Stimulated activated CD4-positive, alpha-beta T cell treated with anti-CD3 and anti-CD28 coated beads, Interleukin-12 subunit alpha, Interleukin-12 subunit beta, amount 100 ng/mL, for 48 hours (primary cell): ENCODE results near the gene RPS27A.
"Not testable (repeated sequence)": the region's sequence is repeated elsewhere in the genome, so short reads cannot be mapped to it uniquely, and the experiment has no call there.

Experiments
- DNase-seq, 3 donors: peaks; one replicate each; pipeline ENCODE4 v3.0.0-alpha.2; 2020; ENCODE audit warnings: low read depth in 2 of 3, low spot score in 1 of 3

RPS27A gene

GRCh38 chr2:55236992-55237543 lies 4.6 kb downstream of the RPS27A start:
- DNase-seq = no peak

GRCh38 chr2:55239656-55240222 lies 7.3 kb downstream of the RPS27A start:
- no peak for DNase-seq

- DNase-seq = not testable (repeated sequence)
Observed at GRCh38 chr2:55241582-55241981, 9.1 kb downstream of the RPS27A start.

DNA sequence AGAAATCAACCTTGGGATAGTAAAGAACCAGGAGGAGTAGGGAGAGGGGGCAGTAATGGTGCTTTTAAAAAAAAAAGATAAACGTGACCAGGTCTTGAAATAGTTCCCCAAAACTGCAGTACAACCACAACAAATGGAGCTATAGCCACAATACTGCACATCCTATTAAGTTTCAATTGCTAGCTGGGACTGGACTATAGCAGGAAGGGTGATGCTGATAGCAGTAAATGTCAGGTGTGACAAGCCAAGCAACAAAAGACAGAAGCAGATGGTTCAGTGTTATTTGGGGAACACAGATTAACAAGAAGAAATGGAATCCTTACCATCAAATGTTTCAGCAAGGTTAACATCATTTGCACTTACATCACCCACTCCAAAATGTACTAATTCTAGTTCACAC lies 10.1 kb downstream of the RPS27A start:
- no peak for DNase-seq

GRCh38 chr2:55245411-55245810 lies 12.9 kb downstream of the RPS27A start:
- DNase-seq = no peak

DNA sequence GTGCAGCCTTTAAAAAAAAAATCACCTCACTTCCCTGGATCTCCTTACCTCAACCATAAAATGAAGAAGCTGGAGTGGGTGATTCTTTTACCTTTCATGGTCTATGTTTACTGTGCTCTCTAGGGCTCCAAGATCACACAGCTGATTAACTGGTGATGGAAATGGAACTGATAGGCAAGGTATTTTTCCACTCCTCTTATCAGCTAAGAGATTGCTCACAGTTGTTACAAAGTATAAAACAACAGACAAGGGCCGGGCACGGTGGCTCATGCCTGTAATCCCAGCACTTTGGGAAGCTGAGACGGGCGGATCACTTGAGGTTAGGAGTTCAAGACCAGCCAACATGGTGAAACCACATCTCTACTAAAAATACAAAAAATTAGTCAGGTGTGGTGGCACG lies 14.5 kb downstream of the RPS27A start:
- no peak for DNase-seq

- DNase-seq = no peak
Observed at GRCh38 chr2:55252832-55253231, 20.3 kb downstream of the RPS27A start.

DNA sequence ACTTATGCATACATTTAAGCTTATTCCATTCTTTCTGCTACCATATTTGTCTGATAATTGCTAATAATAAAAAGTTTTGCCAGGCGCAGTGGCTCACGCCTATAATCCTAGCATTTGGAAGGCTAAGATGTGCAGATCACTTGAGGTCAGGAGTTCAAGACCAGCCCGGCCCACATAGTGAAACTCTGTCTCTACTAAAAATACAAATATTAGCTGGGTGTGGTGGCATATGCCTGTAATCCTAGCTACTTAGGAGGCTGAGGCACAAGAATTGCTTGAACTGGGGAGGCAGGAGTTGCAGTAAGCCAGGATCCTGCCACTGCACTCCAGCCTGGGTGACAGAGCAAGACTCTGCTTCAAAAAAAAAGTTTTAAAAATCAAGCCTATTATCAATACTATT lies 27.1 kb downstream of the RPS27A start:
- not testable (repeated sequence) for DNase-seq

DNA sequence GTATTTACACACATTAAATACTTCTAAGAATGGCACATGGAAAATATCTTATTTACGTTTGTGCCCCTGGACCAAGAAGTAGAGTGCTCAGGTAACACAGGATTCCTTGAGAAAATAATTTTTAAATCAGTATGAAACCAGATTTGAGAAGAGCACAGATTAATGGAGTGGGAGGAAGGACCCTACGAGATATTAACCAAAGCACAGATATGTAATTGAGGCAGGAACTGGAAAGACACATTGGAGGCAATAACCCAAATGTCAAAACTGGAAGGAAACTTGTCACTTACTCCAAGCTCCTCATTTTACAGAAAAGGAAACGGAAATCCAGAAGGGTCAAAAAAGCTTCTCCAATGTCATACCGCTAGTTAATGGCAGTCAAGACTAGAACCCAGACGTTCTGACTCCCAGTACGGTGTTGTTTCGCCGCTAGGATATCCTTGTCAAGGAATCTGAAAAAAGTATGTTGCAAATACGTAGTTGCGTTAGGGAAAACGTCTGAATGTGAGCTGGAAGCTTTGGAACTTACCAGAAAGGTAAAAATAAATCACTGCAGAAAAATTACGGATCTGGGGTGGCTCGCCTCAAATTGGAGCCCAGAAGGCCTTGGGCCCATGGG lies 35.9 kb downstream of the RPS27A start:
- DNase-seq = no peak

GRCh38 chr2:55268907-55269644 lies 36.6 kb downstream of the RPS27A start, which contains the start of gene MTIF2:
Gene MTIF2 (minus strand): TSS chr2:55269231. CDS start chr2:55263858, 5,373 bp downstream.
- peak; percentile 86 to 89 (median 88) for DNase-seq

GRCh38 chr2:55269645-55269990 lies 37.1 kb downstream of the RPS27A start:
- no peak for DNase-seq

- not testable (repeated sequence) for DNase-seq
Observed at GRCh38 chr2:55274346-55274745, 41.9 kb downstream of the RPS27A start.

DNA sequence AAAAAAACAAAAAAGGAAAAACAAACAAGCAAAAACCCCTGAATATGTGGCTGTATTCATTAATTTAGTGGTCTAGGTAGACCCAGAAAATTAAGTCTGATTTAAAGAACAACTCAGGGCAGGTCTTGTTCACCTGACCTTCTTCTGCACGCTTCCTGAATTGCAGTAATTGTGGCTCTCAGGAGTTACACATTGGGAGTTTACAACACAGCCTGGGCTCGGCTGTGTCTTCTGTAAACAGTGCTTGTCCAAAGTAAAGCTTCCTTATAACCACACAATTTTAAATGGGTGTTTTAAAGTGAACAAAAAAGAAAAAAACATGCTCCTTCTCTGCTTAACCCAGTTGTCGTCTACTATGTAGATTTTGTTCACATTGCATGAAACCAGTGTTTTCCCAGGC lies 44.8 kb downstream of the RPS27A start:
- no peak for DNase-seq

DNA sequence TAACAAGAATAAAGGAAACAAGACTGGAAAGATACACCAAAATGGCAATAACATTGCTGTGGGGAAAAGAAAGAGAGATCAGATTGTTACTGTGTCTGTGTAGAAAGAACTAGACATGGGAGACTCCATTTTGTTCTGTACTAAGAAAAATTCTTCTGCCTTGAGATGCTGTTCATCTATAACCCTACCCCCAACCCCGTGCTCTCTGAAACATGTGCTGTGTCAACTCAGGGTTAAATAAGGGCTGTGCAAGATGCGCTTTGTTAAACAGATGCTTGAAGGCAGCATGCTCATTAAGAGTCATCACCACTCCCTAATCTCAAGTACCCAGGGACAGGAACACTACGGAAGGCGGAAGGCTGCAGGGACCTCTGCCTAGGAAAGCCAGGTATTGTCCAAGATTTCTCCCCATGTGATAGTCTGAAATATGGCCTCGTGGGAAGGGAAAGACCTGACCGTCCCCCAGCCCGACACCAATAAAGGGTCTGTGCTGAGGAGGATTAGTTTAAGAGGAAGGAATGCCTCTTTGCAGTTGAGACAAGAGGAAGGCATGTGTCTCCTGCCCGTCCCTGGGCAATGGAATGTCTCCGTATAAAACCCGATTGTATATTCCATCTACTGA lies 46.8 kb downstream of the RPS27A start:
- DNase-seq = not testable (repeated sequence)

DNA sequence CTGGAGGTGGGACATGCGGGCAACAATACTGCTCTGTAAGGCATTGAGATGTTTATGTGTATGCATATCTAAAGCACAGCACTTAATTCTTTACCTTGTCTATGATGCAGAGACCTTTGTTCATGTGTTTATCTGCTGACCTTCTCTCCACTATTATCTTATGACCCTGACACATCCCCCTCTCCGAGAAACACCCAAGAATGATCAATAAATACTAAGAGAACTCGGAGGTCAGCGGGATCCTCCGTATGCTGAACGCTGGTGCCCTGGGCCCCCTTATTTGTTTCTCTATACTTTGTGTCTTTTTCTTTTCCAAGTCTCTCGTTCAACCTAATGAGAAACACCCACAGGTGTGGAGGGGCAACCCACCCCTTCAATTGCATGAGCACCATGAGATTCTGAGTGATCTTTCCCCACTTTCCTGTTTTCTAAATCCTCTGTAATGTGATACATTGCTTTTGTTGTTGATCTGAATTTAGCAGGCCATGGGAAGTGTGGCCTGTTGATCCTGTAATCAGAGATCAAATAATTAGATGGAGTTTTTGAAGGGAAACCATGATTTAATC lies 47.5 kb downstream of the RPS27A start:
- not testable (repeated sequence) for DNase-seq

GRCh38 chr2:55280851-55281546 lies 48.5 kb downstream of the RPS27A start:
- not testable (repeated sequence) for DNase-seq

DNA sequence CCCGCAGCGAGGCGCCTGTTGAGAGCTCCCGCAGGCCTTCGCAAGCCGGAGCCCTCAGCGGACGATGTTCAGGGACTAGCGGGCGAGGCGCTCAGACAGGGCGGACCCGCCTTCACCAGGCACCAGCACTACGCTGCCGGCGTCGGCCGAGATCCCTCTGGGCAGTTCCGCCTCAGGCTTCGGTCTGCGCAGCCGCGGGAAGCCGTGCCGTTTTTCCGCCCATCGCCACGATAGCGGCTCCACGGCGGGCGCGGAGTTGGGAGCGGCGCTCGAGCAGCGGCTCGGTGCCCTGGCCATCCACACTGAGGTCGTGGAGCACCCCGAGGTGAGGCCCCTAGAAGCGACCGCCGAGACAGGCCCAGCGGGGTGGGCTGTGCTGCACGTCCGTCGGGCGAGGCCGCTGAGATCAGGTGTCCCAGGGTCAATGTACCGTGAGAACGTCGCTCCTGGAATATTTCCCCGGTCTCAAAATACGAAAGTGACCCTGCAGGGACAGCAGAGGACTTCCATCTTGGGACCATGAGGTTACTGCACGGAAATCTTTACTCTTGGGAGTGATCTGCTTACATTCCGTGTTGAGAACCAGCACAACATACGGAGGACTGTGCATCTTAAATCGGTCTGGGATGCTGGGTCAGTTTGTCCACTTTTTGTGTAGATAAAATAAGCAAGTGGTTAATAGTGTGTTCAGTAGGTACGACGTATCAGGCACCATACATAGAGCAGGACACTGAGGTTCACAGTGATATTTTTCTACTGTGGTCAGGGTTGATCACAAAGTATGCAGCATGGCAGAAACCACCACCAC lies 49.8 kb downstream of the RPS27A start:
- peak; percentile 75 to 85 (median 76) for DNase-seq

DNA sequence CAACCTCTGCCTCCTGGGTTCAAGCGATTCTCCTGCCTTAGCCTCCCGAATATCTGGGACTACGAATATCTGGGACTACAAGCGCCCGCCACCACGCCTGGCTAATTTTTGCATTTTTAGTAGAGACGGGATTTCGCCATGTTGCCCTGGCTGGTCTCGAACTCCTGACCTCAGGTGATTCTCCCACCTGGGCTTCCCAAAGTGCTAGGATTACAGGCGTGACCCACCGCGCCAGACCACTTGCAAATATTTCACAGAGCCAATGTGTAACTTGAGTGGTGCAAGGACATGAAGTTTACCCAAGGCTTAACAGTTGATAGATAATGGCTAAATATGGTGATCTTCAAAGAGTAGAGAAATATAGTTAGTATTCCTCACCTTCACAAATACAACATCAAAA lies 50.6 kb downstream of the RPS27A start:
- no peak for DNase-seq
